ENCODE results near the gene KLK15.

GRCh38 chr19:50859849-50860248 is 26.5 kb upstream of the KLK15 start:
- no peak for TF ChIP-seq EZH2phosphoT487 (IDR thresholded peaks at IDR 0.05; ENCODE audit: low read depth)
- TF ChIP-seq, protein P1, sequence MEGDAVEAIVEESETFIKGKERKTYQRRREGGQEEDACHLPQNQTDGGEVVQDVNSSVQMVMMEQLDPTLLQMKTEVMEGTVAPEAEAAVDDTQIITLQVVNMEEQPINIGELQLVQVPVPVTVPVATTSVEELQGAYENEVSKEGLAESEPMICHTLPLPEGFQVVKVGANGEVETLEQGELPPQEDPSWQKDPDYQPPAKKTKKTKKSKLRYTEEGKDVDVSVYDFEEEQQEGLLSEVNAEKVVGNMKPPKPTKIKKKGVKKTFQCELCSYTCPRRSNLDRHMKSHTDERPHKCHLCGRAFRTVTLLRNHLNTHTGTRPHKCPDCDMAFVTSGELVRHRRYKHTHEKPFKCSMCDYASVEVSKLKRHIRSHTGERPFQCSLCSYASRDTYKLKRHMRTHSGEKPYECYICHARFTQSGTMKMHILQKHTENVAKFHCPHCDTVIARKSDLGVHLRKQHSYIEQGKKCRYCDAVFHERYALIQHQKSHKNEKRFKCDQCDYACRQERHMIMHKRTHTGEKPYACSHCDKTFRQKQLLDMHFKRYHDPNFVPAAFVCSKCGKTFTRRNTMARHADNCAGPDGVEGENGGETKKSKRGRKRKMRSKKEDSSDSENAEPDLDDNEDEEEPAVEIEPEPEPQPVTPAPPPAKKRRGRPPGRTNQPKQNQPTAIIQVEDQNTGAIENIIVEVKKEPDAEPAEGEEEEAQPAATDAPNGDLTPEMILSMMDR (IDR thresholded peaks at IDR 0.05; ENCODE audit: low read depth, low read length) = no peak

All from OCI-LY3 (cell line).